GM19238 (cell line): Measurements from ENCODE around the gene GNPTG.
"Not testable (repeated sequence)": the region's sequence is repeated elsewhere in the genome, so short reads cannot be mapped to it uniquely, and the experiment has no call there.

Experiments
- DNase-seq: peaks from one replicate; pipeline ENCODE4 v3.0.0; 2011; ENCODE audit warnings: low spot score; ENCODE audit not compliant: insufficient read length

GNPTG gene

DNA sequence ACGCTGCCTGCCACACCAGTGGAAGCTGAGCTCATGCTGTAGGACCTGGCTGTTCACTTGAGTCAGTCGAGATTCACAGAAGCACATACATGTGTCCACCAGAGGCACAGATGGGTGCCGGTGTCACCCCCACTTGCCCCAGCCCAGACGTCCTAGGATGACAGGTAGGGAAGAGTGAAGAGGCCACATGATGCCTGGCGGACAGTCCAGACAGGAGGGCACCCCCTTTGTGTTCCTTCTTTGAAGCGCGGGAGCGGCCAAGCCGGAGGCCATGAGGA lies 33.5 kb upstream of the GNPTG start:
- no peak for DNase-seq

DNA sequence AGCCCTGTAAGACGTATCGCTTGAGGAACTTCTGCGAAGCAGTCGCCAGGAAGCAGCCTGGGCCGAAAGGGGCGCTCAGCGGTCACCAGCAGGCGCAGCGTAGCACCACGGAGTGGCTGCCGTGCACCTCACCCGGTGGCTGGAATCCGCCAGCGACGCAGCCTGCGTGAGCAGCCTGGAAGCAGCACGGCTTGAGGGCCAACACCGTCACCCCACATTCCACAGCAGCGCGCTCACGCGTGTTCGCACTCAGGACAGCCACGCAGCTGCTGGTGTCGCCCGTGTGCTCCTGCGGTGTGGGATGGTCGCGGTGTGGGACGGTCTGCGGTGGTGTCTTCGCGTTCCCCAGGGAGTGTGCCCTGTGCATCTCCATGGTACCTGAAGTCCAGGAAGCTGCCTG lies 32.7 kb upstream of the GNPTG start:
- DNase-seq = no peak

DNA sequence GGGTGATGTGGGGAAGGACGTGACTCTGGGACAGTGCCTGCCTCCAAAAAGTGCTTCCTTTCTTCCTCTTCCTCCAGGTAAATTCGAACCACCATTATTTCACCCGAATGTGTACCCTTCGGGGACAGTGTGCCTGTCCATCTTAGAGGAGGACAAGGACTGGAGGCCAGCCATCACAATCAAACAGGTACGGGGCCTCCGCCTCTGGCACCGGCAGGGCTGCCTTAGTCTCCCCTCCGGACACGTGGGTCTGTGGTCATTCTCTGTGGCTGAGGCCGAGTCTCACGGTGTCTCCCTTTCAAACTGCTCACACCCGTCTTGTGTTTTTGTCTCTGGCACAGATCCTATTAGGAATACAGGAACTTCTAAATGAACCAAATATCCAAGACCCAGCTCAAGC lies 31.6 kb upstream of the GNPTG start:
- no peak for DNase-seq

DNA sequence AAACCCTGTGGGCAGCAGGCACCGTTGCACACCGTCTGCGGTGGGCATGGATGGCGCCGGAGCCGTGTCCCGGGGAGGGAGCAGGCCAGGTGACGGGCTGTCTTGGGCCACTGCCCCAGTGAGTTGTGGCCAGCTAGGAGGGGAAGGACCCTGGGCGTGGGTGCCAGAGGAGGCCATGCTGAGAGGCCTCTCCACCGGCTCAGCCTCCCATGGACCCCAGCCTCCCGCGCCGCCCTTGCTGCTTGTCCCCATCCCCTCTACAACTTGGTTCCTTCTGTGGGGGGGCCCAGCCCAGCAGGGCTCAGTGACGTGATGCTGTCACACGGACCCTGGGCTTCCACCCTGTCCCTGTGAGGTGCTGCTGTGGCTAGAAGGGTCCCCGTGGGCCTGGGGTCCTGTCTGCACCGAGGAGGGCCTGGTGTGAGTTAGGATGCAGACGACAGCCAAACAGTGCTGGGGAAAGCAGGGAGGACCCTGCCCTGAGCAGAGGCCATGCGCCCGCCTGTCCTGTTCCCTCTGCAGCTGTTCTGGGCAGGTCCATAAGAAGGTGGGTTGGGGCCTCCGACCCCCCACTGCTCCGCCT lies 31.0 kb upstream of the GNPTG start:
- DNase-seq = no peak

DNA sequence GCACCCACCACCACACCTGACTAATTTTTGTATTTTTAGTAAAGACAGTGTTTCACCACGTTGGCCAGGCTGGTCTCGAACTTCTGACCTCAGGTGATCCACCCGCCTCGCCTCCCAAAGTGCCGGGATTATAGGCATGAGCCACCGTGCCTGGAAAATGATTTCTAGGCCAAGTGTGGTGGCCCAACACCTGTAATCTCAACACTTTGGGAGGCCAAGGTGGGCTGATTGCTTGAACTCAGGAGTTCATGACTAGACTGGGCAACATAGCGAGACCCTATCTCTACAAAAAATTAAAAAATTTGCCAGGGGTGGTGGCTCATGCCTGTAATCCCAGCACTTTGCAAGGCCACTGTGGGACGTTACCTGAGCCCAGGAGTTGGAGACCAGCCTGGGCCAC lies 29.3 kb upstream of the GNPTG start:
- no peak for DNase-seq

DNA sequence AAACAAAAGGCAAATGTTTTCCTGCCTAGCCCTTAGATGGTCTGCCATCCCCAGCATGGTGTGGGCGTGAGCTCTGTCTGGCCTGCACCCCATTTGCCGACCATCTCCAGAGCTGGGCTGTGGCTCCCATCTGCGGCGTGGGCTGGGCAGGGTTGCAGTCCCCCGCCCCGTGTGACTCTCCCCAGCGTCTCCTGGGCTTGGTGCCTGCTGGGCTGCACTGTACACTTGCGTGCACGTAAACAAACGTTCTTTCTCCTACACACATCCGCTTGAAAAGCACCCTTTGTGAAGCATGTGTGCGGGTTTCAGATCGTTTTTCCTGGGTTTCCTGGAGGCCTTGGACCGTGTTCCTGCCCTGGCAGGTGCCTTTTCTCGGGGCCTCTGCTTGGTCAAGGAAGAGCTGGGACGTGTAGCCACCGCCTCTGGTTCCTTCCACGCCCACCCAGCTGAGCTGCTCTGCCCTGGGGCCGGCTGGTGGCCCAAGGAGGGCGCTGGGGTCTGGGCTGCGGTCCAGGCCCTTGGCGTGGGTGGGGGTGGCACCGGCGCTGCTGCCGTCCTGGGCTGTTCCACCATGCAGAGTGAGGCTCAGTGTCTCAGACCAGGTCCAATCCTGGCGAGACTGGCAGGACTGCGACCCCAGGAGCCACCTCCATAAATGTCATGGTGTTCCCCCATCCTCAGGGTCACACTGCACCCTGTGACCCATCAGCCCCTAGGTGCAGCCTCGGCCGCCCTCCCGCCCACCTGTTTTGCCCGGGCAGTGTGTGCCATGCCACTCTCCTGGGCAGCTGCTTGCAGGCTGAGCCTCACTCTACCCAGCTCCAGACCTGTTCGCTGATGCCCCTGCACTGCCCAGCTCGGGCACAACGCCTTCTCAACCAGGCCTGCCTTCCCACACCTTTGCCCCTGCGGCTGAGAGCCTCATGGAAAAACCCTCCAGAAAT lies 28.2 kb upstream of the GNPTG start:
- no peak for DNase-seq

DNA sequence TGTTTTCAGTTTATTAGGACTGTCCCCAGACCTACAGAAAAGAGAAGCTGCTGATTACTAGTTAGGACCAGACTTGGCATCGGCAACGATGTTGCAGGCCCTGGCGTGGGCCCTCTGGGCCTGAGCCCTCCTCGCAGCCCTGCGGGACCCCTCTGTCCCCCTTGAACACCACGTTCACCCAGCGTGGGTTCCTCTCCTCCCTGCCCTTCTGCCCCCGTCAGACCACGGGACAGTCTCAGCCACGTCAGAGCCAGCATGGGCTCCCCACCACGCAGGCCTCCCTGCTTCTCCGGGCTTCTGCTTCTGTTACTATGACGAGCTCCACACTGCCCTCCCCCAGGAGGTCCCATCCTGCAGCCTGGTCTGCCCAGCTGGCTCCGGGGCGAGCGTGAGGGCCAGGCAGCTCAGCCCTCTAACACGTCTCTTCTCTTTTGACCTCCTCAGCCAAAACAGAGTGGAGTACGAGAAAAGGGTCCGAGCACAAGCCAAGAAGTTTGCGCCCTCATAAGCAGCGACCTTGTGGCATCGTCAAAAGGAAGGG lies 27.4 kb upstream of the GNPTG start:
- DNase-seq = no peak

DNA sequence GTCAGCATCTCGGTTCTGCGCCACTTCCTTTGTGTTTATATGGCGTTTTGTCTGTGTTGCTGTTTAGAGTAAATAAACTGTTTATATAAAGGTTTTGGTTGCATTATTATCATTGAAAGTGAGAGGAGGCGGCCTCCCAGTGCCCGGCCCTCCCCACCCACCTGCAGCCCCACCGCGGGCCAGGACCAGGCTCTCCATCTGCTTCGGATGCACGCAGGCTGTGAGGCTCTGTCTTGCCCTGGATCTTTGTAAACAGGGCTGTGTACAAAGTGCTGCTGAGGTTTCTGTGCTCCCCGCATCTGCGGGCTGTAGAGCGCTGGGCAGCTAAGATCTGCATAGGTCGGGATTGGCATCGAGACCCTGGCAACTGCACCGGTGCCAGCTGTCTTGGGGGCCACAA lies 26.5 kb upstream of the GNPTG start:
- DNase-seq = no peak

DNA sequence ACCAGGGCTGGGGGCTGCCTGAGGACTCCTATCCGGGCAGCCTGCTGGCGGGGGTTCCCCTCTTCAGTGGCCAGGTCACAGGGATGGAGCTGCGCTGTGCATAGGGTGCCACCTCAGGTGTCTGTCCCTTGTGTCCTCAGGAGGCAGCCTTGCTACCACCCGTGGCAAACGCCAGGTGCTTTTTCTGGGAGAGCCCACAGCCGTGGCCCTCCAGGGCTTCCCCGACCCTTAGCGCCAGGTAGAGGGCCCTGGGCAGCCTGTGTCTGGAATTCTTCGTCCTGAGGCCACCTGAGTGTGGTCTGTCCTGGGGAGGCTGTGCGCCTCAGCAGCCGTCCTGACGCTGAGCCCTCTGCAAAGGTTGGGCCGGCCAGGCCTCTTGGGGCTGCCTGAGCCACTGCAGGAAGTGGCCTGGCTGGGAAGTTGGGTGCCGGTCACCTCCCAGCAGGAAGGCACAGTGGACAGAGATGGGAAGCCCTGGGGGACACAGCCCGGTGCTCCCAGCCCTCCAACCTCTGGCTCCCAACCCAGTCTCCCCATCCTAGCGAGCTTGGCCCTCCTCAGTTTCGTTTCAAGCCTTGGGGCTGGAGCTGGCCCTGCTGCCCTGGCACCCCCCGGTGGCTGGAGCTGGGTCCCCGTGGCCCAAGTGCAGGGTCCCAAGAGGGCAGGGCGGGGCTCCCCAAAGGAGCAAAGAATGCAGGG lies 25.9 kb upstream of the GNPTG start:
- DNase-seq = no peak

DNA sequence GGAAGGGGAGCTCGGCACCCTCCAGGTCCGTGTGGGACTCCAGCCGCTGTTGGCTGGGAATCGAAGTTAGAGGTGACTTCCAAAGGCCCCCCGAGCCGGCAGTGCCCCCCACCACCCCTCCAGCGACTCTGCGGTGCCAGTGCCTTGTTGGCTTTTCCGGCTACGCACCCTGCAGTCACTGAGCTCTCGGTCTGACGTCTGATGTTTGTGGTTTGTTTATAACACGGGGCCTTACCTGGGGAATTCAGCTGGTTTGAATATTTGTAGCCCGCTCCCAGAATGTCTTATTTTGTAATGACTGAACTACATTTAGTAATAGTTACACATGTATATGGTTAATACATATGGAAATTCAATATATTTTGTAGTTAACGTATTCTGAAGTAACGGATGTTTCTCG lies 25.3 kb upstream of the GNPTG start:
- DNase-seq = no peak

DNA sequence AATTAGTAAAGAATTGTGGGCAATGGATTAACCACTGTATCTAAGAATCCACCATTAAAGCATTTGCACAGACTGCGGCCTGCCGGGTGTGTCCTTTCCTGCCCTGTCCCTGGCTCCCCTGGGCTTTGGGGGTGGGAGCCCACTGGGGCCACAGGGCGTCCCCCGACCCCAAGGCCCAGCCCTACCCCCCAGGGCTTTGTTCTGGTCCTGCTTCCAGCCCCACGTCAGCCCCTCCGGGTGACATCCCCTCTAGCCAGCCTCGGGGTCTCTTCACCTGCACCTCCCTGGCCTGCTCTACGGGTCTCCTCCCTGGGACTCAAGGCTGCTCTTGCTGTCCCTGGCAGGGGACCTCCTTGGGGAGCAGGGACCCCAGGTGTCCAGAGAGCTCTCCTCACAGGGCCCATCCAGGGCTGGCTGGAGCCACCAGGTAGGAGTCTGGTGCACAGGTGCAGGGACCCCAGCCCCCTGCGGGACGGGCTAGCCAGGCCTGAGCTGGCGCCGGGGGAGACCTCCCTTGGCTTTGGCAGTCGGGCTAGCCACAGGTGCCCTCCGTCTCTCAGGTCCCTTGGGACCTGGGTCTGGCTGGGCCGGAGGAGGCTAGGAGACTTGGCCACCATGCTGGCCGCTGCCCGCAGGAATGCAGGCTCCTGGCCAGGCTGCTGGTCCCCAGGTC lies 24.6 kb upstream of the GNPTG start:
- no peak for DNase-seq

DNA sequence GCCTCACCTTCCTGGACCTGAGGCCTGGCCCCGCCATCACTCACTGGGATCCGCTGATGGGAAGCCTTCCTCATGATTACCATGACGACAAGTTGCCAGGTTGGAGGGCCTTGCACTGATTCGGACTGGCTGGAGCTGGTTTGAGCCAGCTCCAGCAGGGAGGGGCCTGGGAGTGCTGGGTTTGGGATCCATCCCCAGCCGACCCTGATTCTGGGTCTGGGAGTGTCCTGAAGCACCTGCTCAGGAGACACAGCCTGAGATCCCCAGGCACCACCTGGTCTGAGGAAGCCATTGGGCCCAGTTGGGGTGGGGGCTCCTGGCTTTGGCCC lies 24.1 kb upstream of the GNPTG start:
- no peak for DNase-seq

DNA sequence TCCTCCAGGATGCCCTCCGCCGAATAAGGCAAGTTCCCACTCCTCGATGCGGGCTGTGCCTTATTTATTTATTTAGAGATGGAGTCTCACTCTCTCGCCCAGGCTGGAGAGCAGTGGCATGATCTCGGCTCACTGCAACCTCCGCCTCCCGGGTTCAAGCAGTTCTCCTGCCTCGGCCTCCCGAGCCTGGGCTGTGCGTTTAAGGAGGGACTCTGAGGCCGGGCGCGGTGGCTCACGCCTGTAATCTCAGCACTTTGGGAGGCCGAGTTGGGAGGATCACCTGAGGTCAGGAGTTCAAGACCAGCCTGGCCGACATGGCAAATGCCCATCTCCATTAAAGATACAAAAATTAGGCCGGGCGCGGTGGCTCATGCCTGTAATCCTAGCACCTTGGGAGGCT lies 23.6 kb upstream of the GNPTG start:
- not testable (repeated sequence) for DNase-seq

DNA sequence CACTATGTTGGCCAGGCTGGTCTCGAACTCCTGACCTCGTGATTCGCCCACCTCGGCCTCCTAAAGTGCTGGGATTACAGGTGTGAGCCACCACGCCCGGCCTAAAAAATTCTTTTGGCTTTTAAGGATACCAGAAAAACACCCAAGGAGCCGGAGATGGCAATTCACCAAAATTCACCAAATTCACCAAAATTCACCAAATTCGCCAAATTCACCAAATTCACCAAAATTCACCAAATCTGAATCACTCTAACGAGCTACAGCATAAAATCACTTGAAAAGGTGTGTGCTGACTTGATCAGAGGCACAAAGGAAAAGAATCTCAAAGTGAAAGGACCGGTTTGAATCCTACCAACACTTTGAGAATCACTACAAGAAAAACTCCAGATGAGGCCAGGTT lies 22.8 kb upstream of the GNPTG start:
- DNase-seq = not testable (repeated sequence)

DNA sequence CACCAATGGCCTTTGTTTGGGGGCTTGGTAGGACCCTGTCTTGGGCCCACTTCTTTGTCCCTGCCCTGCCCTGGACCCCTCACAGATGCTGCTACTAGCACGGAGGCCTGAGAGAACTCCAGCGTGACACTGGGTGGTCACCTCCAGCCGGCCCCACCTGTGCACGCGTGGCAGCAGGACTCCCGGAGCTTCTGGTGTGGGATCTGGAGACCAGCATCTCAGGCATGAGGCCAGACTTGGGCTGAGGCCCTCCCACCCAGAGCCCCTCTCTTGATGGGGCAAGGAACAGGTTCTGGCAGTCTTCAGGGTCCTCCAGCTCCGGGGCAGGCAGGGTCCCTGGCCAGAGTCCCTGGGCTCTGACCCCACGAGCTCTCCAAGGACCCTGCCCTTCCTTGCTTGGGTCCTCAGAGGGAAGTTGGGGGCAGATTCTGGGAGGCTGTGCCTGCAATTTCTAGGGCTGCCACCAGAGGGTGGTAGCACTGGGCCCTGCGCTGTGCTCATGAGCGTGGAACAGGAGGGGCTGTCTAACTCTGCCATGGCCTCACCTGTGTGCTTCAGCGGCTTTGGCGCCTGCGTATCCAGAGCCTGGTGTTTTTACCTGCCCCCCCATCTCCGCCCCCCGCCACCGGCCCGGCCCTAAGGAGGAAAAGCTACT lies 21.3 kb upstream of the GNPTG start:
- DNase-seq = no peak

DNA sequence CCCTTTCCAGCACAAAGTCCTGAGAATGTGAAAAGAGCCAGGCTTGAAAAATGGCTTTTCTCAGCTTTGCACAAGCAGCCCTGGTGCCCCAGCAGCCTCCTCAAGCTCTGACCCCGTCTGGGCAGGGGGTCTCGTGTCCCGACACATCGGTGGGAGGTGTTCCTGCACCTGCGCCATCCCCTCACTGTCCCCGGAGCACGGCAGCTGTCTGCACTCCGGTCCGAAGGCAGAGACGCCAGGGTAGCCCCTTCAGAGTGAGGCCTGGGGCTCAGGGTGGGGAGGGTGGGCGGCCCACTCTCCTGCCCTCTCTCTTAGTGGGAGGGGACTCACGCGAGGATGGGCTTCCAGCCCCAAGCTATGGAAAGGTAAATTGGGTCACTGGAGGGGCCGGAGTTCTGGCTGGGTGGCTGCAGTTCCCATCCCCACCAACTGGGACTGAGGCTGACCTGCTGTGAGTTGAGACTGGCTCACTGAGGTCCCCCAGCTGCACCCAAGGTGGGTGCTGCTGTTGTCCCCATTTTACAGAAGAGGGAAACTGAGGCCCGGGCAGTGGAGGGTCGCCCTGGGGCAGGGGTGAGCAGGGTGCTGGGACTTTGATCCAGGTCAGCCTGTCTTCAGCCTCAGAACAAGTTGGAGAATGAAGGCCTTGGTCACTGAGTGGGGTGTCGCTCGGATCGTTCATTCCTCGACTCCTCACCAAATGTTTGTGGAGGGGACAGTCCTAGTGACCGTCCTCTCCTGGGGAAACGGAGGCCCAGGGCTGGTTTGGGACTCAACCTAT lies 20.6 kb upstream of the GNPTG start:
- no peak for DNase-seq

DNA sequence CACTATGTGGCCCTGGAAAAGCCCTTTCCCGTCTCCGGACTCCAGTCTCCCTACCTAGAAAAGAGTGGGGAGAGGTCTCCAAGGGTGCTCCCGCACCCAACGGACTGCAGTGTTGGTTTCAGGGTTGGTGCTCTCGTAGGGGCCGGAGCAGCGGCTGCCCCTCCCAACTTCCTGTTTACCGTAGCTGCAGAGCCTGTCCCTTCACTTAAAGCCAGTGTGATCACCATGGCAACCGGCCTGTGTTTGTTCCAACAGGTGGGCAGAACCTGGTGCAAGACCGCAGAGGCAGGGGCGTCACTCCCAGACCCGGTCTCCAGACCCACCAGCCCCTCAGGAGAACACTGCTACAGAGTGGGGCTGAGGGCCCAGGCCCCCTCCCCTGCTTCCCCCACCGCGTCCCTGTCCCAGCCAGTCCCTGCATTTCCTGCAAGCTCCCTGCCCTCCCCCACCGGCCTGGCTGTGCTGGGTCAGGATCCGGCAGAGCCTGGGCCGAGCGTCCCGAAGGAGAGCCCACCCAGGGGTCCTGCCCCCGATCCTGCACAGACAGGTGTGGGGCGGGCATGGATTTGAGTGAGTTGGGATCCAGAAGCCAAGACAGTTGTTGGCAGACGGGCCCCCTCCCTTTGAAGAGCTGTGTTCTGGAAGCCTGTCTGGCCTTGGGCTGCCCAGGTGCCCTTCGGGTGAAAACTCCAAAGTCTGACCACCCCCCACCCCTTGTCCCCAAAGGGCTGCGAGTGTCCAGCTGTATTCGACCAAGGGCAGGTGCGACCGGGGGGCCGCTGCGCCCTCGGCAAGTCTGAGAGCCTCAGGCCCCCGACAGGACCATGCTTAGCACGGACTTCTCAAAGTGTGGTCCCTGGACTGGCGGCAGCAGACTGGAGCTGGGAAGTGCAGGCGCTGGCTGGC lies 19.8 kb upstream of the GNPTG start:
- DNase-seq = peak; percentile 90

DNA sequence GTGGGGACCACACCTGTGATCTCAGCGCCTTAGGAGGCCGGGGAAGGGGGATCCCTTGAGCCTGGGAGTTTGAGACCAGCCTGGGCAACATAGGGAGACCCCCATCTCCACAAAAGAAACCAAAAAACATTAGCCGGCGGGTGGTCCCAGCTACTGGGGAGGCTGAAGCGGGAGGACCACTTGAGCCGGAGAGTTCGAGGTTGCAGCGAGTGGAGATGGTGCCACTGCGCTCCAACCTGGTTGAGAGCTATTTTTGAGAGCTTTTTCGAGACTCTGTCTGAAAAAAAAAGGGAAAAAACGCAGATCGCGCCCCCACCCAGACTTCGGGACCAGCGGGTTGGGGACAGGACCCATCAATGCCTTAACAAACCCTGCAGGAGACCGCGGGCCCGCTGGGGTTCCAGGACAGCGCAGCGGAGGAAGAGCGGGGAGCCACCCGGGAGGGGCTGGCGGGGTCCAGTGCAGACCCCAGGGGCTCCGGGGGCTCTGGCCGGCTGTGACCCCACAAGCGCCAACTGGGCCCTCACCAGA lies 19.0 kb upstream of the GNPTG start:
- no peak for DNase-seq

DNA sequence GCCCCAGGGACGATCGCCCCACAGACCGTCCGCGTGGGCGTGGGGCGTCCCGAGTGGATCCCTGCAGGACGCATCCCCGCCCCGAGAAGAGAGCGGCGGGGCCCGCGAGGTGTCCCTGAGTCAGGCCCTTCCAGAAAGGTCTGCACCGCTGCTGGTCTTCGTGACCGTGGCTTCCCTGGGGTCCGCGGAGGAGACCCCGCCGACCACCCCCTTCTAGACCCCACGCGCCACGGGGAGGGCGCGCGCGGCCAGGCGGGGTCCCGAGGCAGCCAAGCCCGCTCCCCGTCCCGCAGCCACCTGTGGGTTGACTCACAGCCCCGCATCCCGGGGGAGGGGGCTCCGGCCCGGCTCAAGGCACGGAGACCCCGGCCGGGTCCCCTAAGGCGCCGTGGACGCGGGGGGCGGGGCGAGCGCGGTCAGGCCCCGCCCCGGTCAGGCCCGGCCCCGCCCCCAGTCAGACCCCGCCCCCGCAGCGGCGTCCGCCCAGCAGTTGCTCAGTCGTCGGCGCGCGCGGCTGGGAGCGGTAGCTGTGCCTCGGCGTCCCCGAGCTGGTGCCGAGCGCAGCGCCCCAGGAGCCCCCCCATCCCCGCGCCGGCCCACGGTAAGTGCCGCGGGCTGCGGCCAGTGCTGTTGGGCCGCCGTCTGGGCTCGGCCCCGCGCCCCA lies 18.4 kb upstream of the GNPTG start, which contains the start of gene BAIAP3:
Gene BAIAP3, plus strand, starts transcription at position 497 of the 664 bp plus-strand sequence. CDS start 4,905 bp downstream, outside the sequence.
- no peak for DNase-seq
